GM20431 (cell line): ENCODE measurements around the gene TBC1D4.
"Not testable (repeated sequence)": the region's sequence is repeated elsewhere in the genome, so short reads cannot be mapped to it uniquely, and the experiment has no call there.

Source experiments
- in situ Hi-C: fragments of 300-500 bp; cut with MseI, MboI; formaldehyde crosslinking; loops from one replicate; pipeline ENCODE4 v1.15.0; 2020; ENCODE audit warnings: low sequenced_read_pairs; ENCODE audit not compliant: unreplicated experiment

Gene TBC1D4

DNA sequence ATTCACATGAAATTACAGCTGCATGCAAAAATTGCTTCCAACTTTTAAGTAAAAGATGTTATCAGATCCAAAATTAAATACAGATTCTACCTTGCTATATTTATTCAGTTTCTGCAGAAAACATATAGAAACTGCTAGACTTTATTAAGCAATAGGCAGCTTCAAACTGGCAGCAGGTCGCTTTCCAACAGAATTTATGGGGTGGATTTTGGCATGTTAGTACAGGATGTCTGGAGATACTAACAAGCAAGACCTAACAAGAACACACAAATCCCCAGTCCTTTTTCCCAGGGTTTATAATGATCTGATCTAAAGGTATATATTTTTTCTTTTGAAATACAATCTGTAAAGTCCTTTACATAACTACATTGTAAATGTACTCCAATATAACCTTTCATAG lies 27.5 kb downstream of the TBC1D4 start:
- in situ Hi-C loops = no loop called here

GRCh38 chr13:75452564-75452963 lies 29.4 kb downstream of the TBC1D4 start:
- in situ Hi-C loops = no loop called here

DNA sequence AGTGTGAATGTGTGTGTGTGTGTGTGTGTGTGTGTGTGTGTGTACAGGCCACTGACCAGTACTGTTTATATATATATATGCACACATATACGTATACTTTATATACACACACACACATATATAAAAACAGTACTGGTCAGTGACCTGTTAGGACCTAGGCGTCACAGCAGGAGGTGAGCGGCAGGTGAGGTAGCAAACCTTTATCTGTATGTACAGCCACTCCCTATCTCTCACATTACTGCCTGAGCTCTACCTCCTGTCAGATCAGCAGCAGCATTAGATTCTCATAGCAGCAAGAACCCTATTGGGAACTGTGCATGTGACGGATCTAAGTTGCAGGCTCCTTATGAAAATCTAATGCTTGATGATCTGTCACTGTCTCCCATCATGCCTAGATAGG lies 34.5 kb downstream of the TBC1D4 start:
- in situ Hi-C loops = no loop called here

GRCh38 chr13:75446874-75447273 lies 35.1 kb downstream of the TBC1D4 start:
- in situ Hi-C loops = no loop called here

DNA sequence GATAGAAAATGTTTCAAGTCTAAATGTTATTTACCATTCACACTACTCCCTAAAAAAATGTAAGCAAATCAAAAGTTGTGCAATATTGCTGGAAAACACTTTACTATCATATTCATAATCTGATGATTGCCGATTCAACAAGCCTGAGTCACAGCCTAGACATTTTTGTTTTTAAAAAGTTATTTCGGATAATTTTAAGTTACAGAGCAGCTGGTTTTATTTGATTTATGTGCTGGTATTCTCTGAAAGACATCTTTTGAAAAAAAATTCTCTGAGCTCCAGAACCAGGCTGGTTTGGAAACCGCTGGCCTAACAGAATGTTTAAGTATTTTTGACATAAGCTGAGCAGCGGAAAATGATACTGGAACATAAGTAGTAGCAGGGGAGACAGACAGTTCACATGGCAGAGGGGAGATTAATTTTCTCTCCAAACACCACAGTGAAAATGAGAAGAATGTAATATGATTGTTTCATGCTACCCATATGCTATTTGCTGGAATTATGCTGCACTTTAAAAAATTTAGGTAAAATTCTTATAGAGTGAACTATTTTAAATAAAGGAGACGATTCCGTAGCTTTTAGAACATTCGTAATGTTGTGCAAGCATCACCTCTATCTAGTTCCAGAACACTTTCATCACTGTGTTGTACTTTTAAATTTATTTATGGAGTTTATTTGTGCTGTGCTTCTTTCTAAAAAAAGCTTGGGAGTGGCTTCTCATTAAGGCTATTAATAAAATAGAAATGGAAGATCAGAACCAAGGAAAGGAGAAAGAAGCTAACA lies 36.1 kb downstream of the TBC1D4 start:
- in situ Hi-C loops = no loop called here

- in situ Hi-C loops = no loop called here
Observed at GRCh38 chr13:75444016-75444415, 38.0 kb downstream of the TBC1D4 start.

DNA sequence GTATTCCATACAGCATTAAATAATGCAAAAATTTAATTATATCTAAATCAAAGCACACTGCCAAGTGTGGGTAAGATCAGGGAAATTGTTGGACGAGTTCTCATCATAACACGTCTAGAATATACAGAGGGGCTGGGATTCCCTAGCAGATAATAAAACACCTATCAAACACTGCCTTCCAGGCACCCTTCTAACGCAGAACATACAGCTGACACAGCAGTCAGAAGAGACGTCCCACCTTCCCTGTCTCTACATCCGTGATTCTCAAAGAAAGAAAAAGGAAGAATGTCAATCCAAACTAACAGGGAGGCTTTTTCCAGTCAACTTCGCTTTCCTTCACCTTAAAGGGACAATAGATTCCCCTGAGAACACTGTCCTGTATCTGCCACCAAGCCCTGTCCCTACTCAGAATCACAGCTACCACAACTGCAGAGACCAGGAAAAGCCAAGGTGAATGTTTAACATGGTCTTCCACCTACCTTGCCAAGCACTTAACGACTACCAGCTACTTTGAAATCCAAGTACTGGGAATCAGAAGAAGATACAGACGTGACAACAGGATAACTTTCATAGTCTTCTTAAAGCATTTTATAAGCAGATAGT lies 38.5 kb downstream of the TBC1D4 start:
- in situ Hi-C loops = no loop called here

GRCh38 chr13:75442736-75443234 lies 39.2 kb downstream of the TBC1D4 start:
- in situ Hi-C loops = no loop called here

- in situ Hi-C loops = no loop called here
Observed at GRCh38 chr13:75440100-75440499, 41.9 kb downstream of the TBC1D4 start.

- in situ Hi-C loops = no loop called here
Observed at GRCh38 chr13:75437582-75438318, 44.2 kb downstream of the TBC1D4 start.

- in situ Hi-C loops = not testable (repeated sequence)
Observed at GRCh38 chr13:75434126-75434525, 47.8 kb downstream of the TBC1D4 start.

DNA sequence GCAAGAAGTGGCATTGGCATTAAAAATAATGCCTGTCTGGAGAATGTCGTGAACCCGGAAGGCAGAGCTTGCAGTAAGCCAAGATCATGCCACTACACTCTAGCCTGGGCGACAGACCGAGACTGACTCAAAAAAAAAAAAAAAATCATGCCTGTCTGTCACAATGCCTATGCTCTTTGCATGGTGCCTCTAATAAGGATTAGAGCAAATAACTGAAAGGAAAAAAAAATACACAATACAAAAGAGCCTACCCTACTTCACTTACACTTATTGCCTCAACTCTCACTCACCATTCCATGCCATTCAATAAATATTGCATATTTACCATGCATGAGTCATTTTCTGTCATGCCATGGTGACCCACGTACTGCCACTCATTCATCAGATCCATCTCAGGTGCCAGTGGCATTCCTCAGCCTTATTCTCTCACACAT lies 49.1 kb downstream of the TBC1D4 start:
- in situ Hi-C loops = no loop called here

DNA sequence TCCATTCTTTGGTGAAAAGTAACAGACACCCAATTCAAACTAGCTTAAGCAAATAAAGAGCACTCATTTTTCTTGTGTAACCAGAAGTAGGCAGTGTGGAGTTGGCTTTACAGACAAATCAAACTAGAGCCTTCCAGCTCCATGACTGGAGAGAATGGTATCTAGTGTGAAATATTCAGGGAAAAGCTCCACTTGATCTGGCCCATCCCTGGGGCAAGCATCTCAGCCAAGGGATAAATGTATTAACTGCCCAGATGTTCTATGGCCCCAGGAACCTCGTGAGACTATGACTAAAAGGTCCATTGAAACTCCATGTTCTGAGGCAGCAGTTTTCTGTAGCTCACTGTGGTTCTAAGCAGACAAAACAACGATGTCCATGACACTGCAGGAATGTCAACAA lies 49.9 kb downstream of the TBC1D4 start:
- in situ Hi-C loops = no loop called here

- in situ Hi-C loops = no loop called here
Observed at GRCh38 chr13:75430436-75431209, 51.3 kb downstream of the TBC1D4 start.

DNA sequence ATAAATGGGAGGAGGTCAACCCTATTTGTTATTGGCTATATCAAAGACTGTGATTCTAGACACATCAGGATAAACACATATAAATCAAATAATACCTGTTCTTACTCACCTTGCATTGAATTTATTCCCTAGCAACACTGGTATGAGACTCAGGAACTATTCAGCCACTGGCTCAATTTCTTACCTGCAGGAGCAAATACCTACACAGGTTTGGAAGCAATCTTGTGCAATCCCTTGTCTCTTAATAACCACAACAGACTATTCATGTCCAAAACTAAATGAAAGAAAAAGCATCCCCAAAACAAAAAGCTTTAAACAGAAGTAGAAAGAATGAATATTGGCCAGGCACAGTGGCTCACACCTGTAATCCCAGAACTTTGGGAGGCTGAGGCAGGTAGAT lies 55.5 kb downstream of the TBC1D4 start:
- in situ Hi-C loops = no loop called here

DNA sequence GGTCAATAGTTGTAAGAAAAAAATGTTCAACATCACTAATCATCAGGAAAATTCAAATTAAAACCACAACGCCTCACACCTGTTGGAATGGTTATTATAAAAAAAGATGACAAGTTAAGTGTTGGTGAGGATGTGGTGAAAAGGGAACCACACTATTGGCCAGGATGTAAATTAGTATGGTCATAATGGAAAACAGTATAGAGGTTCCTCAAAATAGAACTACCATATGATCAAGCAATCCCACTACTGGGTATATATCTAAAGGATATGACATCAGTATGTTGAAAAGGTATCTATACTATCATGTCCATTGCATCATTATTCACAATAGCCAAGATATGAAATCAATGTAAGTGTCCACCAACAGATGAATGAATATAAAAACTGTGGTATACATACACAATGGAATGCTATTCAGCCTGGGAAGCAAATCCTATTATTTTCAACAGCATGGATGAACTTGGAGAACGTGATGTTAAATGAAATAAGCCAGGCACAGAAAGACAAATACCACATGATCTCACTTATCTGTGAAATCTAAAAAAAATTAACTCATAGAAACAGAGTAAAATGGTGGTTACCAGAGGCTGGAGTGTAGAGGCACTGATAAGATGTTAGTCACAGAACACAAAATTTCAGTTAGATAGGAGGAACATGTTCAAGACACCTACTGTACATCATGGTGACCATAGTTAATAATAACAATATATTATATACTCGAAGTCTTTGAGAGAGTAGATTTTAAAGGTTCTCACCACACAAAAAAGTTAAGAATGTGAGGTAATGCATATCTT lies 56.6 kb downstream of the TBC1D4 start:
- in situ Hi-C loops = no loop called here

- in situ Hi-C loops = no loop called here
Observed at GRCh38 chr13:75423946-75424345, 58.0 kb downstream of the TBC1D4 start.

DNA sequence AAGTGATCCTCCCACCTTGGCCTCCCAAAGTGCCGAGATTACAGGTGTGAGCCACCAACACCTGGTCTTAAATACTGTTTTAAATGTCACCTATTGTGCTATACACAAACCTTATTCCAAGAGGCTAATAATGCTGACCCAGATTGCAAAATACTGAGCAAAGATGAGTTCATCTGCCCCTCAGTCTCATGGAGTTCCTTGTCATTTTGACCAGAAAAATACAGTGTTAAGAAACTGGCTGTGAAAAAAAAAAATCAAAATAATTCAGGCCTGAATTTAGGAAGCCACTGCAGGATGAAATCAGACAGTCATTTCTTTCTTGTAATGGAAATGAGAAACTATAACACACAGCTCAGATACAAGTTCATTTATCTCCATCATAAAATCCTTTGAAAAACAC lies 59.9 kb downstream of the TBC1D4 start:
- in situ Hi-C loops = no loop called here

GRCh38 chr13:75421133-75421532 lies 60.8 kb downstream of the TBC1D4 start:
- in situ Hi-C loops = no loop called here
